Measurements from ENCODE around the gene TP53TG3.
"Not testable (repeated sequence)": the region's sequence is repeated elsewhere in the genome, so short reads cannot be mapped to it uniquely, and the experiment has no call there.

The TP53TG3 gene, protein sequence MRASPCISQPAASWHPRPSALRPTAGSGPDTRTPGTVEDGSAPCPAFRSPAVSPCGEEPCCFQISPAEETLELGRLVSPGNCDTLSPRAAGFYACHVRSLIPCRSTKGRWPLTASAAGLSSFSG

DNA sequence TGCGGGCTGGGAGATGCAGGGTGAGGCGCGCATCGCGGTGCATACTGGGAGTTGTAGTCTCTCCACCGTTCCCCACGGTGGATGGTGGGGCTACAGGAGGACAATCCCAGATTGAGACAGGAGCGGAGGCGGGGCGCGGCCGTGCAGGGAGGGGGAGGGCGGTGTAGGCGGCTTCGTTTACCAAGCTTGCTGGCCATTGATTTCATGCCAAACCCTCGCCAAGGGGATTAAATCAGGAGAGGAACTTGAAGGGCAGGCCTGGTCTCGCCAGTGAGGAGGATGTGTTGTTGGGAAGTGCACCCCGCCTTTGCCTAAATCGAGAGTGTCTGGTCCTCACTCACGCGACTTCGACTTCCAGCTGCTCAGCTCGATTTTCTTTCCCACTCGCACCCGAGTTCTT lies at the start of gene TP53TG3:
Gene TP53TG3 (minus strand): TSS at position 101 of the 400 bp plus-strand sequence. CDS start 68 bp downstream, at position 33.
- H3K4me3 ChIP-seq (ENCODE audit: control insufficient read depth, low read depth, low read length), result not testable (repeated sequence)

DNA sequence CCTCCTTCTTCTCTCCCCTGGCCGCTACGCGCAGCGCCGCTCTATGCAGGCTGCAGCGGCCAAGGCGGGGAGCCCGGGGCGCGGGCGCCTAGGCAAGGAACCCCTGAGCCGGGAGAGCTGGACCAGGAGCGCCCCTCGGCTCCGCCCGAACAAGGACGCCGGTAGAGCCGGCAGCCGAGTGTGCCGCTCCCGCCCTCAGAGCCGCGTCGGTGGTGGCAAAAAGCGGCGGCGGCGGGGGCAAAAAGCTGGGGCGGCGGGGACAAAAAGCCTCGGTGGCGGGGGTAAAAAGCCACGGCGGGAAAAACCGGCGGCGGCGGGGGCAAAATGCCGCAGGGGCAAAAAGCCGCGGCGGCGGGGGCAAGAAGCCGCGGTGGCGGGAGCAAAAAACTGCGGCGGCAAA lies 25.1 kb downstream of the TP53TG3 start:
- not testable (repeated sequence) for H3K4me3 ChIP-seq (ENCODE audit: control insufficient read depth, low read depth, low read length); DNase-seq (ENCODE audit: low read depth)

More for the DNA sequence above, at the start of gene TP53TG3:
- not testable (repeated sequence) for DNase-seq (ENCODE audit: low read depth)

DNA sequence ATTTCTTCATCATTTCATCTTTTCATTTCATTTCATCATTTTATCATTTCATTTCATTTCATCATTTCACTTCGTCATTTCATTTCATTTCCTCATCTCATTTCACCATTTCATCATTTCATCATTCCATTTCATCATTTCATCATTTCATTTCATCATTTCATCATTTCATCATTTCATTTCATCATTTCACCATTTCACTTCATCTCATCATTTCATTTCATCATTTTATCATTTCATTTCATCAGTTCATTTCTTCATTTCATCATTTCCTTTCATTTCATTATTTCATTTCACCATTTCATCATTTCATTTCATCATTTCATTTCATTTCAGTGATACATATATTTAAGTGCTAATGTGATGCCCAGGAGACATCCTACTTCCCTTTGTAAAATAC lies 28.4 kb downstream of the TP53TG3 start:
- DNase-seq (ENCODE audit: low read depth); H3K4me3 ChIP-seq (ENCODE audit: control insufficient read depth, low read depth, low read length): not testable (repeated sequence)

DNA sequence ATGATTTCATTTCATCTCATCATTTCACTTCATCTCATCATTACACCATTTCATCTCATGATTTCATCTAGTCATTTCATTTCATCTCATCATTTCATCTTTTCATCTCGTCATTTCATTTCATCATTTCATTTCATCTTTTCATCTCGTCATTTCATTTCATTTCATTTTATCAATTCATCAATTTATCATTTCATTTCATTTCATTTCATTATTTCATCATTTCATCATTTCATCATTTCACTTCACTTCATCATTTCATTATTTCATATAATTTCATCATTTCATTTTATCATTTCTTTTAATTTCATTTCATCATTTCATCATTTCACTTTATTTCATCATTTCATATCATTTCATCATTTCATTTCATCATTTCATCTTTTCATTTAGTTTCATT lies 29.2 kb downstream of the TP53TG3 start:
- H3K4me3 ChIP-seq (ENCODE audit: control insufficient read depth, low read depth, low read length); DNase-seq (ENCODE audit: low read depth): not testable (repeated sequence)

DNA sequence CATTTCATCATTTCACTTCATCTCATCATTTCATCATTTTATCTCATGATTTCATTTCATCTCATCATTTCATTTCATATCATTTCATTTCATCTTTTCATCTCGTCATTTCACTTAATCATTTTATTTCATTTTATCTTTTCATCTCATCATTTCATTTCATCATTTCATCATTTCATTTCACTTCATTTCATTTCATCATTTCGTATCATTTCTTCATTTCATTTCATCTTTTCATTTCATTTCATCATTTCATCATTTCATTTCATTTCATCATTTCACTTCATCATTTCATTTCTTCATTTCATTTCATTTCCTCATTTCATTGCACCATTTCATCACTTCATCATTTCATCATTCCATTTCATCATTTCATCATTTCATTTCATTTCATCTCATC lies 29.8 kb downstream of the TP53TG3 start:
- not testable (repeated sequence) for H3K4me3 ChIP-seq (ENCODE audit: control insufficient read depth, low read depth, low read length); DNase-seq (ENCODE audit: low read depth)

DNA sequence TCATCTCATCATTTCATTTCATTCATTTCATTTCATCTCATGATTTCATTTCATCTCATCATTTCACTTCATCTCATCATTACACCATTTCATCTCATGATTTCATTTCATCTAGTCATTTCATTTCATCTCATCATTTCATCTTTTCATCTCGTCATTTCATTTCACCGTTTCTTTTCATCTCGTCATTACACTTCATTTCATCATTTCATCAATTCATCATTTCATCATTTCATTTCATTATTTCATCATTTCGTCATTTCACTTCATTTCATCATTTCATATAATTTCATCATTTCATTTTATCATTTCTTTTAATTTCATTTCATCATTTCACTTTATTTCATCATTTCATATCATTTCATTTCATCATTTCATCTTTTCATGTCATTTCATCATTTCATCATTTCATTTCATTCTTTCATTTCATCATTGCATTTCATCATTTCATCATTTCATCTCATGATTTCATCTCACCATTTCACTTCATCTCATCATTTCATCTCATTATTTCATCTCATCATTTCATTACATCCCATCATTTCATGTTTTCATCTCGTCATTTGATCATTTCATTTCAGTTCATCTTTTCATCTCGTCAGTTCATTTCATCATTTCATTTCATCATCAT lies 30.6 kb downstream of the TP53TG3 start:
- DNase-seq (ENCODE audit: low read depth); H3K4me3 ChIP-seq (ENCODE audit: control insufficient read depth, low read depth, low read length): not testable (repeated sequence)

DNA sequence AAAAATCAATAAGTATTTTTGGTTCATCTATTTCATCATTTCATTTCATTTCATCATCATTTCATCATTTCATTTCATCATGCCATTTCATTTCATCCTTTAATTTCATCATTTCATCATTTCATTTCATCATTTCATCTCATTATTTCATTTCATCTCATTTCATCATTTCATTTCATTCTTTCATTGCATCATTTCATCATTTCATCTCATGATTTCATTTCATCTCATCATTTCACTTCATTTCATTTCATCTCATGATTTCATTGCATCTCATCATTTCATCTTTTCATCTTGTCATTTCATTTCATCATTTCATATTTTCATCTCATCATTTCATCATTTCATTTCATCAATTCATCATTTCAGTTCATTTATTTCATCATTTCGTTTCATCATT lies 31.2 kb downstream of the TP53TG3 start:
- not testable (repeated sequence) for DNase-seq (ENCODE audit: low read depth); H3K4me3 ChIP-seq (ENCODE audit: control insufficient read depth, low read depth, low read length)

DNA sequence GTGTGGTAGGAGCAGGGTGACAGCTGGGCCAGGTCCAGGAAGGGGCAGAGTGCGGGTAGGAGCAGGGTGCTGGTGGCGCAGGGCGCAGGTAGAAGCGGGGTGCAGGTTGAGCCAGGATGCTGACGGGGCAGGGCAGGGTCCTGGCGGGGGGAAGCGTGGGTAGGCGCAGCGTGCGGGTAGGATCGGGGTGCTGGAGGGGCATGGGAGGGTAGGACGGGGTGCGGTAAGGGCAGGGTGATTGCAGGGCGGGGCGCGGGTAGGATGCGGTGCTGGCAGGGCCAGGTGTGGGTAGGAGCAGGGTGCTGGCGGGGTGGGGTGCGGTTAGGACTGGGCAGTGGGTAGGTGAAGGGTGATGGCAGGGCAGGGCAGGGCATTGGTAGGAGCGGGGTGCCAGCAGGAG lies 38.4 kb downstream of the TP53TG3 start:
- DNase-seq (ENCODE audit: low read depth); H3K4me3 ChIP-seq (ENCODE audit: control insufficient read depth, low read depth, low read length): not testable (repeated sequence)

DNA sequence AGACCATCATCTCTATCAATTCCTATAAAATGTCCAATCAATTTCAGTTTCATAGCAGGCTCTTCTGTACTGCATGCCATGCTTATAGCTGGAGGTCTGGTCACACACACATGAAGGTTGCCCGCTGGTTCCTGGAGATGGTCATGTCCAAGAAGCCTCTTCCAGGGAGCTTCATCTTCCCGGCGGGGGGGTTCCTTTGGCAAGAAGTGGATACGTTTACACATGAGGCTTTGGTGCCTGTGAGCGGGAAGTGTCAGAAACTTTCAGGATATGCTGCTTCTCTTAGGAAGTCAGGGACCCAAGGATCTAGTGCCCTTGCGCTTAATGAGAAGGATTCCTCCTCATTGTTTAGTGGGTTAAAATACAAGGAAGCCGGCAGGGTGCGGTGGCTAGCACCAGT lies 43.9 kb downstream of the TP53TG3 start:
- not testable (repeated sequence) for DNase-seq (ENCODE audit: low read depth); H3K4me3 ChIP-seq (ENCODE audit: control insufficient read depth, low read depth, low read length)

All from fibroblast of mammary gland (primary cell).